Upper lobe of right lung (tissue), 1 donor: ENCODE data around the gene MAML3. TPM values are rescaled to one million over a fixed set of nuclear protein-coding genes. Genes with fewer than 3 reads are reported as not detected.

Source experiments
- ATAC-seq: fragments of 200-7000 bp; cut with Tn5 transposase; one replicate; pipeline ENCODE4 v1.9.1; 2020; ENCODE audit warnings: mild to moderate bottlenecking, moderate library complexity
- DNase-seq: peaks from one replicate; pipeline ENCODE4 v3.0.0-alpha.2; 2020
- H3K27ac ChIP-seq: fragments of 200-600 bp; one replicate; pipeline ENCODE4 v1.8.0; 2022
- H3K27me3 ChIP-seq: fragments of 200-600 bp; one replicate; pipeline ENCODE4 v1.8.0; 2022; ENCODE audit warnings: mild to moderate bottlenecking
- H3K36me3 ChIP-seq: fragments of 200-600 bp; one replicate; pipeline ENCODE4 v1.8.0; 2022
- H3K4me1 ChIP-seq: fragments of 200-600 bp; one replicate; pipeline ENCODE4 v1.8.0; 2022
- H3K4me3 ChIP-seq: fragments of 200-600 bp; one replicate; pipeline ENCODE4 v1.8.0; 2022; ENCODE audit warnings: mild to moderate bottlenecking
- H3K9me3 ChIP-seq: fragments of 200-600 bp; one replicate; pipeline ENCODE4 v1.8.0; 2022
- intact Hi-C: fragments of 100-400 bp; cut with DNase I; formaldehyde crosslinking; loops from one replicate; pipeline ENCODE4 v1.11.0; 2022
- total RNA-seq: library from RNA; stranded (reverse); fragmentation: NEBNext Ultra II Directional; extraction: Animal tissue kit (Norgen Biotek cat#: 25700); gene quantifications from one replicate; pipeline ENCODE4 v1.2.1, GENCODE V29; 2021
- TF ChIP-seq, protein P1 (sequence below): fragments of 200-600 bp; IDR thresholded peaks from one replicate; pipeline ENCODE4 v1.8.0; 2022; ENCODE audit warnings: antibody characterized with exemption
- donor health status: DM: no; HTN: yes; CAD: no; lungs with severe emphysema.

Gene MAML3
- total RNA-seq, 1 donor from 2014 or later: 13.1 TPM

DNA sequence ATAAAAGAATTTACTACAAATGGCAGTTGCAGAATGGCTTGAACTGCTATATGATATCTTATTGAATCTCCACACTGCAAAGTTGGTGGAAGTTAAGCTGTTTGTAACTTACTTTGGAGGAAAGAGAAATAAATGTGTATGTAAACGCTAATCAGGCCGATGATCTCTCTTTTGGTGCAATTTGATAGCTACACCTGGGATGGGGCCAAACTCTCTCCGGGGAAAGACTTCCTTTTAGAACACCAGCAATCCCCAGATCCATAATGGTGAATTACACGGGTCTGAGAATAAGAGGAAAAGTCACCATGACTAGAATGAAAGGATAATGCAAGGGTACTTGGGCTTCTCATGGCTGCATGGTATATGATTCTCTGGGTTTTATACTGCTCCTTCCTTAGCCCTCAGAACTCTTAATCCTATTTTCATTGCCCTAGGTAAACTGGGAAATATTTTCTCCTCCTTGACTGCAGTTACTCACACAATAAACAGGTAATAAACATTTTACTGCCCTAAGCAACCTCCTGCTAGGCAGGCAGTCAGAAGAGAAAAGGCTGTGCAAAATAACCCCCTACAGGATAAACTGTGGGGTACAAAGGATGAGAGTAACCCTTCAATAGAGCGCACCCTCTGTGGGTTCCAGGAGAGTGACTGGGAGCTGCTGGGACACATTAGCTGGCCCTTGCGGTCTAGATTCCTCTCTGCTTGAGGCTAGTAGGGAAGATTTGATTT, 379.1 kb downstream of the MAML3 start:
- Histone ChIP-seq H3K9me3 (no peaks in the 10 kb centered on the region), H3K27ac (no peak overlapping the region), H3K36me3 (no peaks in the 10 kb centered on the region), H3K4me3 (no peak overlapping the region), H3K4me1 (no peaks in the 10 kb centered on the region), H3K27me3 (no peaks in the 10 kb centered on the region)
- ATAC-seq (no peak), DNase-seq (no peak)
- TF ChIP-seq, protein P1, sequence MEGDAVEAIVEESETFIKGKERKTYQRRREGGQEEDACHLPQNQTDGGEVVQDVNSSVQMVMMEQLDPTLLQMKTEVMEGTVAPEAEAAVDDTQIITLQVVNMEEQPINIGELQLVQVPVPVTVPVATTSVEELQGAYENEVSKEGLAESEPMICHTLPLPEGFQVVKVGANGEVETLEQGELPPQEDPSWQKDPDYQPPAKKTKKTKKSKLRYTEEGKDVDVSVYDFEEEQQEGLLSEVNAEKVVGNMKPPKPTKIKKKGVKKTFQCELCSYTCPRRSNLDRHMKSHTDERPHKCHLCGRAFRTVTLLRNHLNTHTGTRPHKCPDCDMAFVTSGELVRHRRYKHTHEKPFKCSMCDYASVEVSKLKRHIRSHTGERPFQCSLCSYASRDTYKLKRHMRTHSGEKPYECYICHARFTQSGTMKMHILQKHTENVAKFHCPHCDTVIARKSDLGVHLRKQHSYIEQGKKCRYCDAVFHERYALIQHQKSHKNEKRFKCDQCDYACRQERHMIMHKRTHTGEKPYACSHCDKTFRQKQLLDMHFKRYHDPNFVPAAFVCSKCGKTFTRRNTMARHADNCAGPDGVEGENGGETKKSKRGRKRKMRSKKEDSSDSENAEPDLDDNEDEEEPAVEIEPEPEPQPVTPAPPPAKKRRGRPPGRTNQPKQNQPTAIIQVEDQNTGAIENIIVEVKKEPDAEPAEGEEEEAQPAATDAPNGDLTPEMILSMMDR: no peak
- intact Hi-C loops: no loop called here

DNA sequence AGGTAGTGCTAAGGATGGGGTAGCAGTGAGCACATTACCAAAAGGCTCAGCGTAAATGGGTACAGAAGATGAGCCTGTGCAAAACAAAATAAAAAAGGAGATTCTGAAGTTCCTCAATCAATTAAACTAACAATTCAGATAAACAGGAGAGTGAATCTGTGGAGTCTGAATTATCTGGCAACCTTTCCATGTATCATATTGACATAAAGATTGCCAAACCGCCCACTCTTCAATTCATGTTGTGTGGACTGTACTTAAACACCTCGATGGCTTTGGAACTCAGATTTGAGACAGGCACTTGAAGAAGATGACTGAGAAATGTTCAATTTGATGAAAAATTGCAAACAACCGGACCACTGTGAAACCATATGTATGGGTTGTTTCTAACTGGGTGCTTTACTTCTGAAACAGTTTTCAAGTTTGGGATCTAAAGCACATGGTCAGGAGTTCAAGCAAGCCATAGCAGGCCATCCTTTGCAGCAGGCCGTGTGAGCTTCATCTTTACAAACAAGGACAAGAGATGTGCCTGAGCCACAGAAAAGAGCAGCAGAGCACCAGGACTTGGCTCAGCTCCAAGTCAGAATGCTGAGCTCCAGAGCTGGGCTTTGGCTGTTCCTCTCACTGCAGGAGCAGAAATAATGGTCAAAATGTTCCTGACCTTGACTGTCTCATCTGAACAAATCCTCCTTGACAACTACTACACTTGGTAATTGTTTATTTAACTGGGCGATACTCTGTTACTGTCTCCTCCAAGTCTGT, 380.2 kb downstream of the MAML3 start:
- intact Hi-C loops: no loop called here
- ATAC-seq (no peak), DNase-seq (no peak)
- Histone ChIP-seq H3K4me3 (no peak overlapping the region), H3K27me3 (no peaks in the 10 kb centered on the region), H3K36me3 (no peaks in the 10 kb centered on the region), H3K9me3 (no peaks in the 10 kb centered on the region), H3K4me1 (no peaks in the 10 kb centered on the region), H3K27ac (no peak overlapping the region)
- TF ChIP-seq, protein P1: no peak

DNA sequence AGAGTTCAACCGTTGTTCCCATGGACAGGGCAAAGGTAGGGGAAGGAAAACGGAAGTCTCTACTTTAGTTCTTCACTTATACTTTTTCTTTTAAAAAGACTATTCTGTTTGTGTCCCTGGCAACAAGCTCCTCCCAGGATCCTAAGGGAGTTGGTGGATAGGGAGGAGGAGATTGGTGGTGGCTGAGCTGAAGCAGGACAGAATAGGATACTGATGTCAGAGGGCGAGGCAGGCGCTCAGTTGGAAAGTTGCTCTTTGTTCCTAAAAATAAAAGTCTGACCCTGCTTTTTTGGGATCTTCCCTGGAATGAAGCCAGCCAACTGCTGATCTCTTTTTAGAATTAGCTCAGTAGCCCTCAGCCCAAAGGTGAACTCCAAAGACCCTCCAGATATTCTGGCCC, 383.6 kb downstream of the MAML3 start:
- intact Hi-C loops: no loop called here
- Histone ChIP-seq H3K4me1 (peaks cover 6% of the 10 kb centered on the region), H3K27me3 (no peaks in the 10 kb centered on the region), H3K36me3 (no peaks in the 10 kb centered on the region), H3K27ac (no peak overlapping the region), H3K4me3 (no peak overlapping the region), H3K9me3 (no peaks in the 10 kb centered on the region)
- TF ChIP-seq, protein P1: no peak
- ATAC-seq (no peak), DNase-seq (no peak)

DNA sequence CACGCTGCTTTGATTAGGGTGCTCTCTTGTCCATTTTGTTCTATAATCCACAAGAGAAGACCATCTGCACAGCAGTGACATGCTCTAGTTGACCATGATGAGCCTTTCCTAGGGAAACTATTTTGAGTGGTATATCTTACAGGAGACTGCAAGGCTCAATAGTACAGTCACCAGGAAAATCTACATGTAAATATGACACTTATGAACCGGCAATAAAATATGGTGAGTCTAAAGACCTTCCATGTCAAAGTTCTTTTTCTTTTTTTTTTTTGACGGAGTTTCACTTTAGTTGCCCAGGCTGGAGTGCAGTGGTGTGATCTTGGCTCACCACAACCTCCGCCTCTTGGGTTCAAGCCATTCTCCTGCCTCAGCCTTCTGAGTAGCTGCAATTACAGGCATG, 384.6 kb downstream of the MAML3 start:
- no peak overlapping the region for H3K4me3 ChIP-seq
- DNase-seq: no peak
- H3K27me3 ChIP-seq: no peaks in the 10 kb centered on the region
- H3K4me1 ChIP-seq: peaks cover 16% of the 10 kb centered on the region
- TF ChIP-seq, protein P1: no peak
- no peak for ATAC-seq
- H3K27ac ChIP-seq: no peak overlapping the region
- H3K36me3 ChIP-seq: no peaks in the 10 kb centered on the region
- intact Hi-C loops: no loop called here
- no peaks in the 10 kb centered on the region for H3K9me3 ChIP-seq

DNA sequence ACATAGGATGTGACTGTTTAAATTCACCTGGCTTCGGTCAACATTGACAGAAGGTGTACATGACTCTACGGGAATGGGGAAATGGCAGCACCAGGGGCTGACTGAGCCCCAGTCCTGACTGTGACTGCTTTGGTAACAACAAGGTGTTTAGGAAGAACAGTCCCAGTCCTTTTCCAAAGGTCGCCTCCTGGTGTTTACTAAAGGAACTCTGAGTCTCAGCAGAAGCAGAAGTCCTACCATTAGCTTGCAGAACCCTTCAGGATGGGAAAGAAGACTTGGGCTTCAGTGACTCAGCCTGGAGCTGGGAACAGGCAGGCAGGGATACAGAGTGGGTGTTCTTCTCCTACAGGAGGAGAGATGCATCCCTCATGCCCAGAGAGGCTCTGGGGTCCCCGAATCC, 385.1 kb downstream of the MAML3 start:
- Histone ChIP-seq H3K9me3 (no peaks in the 10 kb centered on the region), H3K27ac (no peak overlapping the region), H3K4me1 (peaks cover 21% of the 10 kb centered on the region), H3K4me3 (no peak overlapping the region), H3K36me3 (no peaks in the 10 kb centered on the region), H3K27me3 (no peaks in the 10 kb centered on the region)
- TF ChIP-seq, protein P1: peak; percentile 27
- DNase-seq (no peak), ATAC-seq (peak; percentile 38)
- intact Hi-C loops: no loop called here
